AG08396 (cell line): ENCODE measurements around the gene MRPL55.

ENCODE experiments used
- DNase-seq: peaks from one replicate; pipeline ENCODE4 v3.0.0; 2012; ENCODE audit warnings: low spot score, mixed read lengths

Gene MRPL55

DNA sequence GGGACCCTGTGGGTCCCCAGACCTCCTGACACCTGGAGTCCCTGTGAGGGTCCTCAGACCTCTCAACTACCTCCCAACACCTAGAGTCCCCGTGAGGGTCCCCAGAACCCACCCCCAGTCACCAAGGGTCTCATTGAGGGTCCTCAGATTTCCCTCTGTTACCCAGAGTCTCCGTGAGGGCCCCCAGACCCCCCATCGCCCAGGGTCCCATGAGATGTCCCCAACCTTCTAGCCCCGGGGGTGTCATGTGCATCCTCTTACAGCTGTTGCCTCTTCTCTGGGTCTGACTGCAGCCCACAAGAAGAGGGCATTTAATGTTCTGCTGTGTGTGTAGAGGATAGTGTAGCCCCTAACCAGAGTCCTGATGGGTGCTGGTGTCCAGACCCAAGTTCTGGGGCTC lies 38.7 kb upstream of the MRPL55 start:
- no peak for DNase-seq

- DNase-seq = peak; percentile 7
Observed at GRCh38 chr1:228147151-228147693, 38.1 kb upstream of the MRPL55 start.

- DNase-seq = peak; percentile 2
Observed at GRCh38 chr1:228146417-228147150, 37.5 kb upstream of the MRPL55 start.

GRCh38 chr1:228145463-228146416 lies 36.6 kb upstream of the MRPL55 start:
- no peak for DNase-seq

- DNase-seq = no peak
Observed at GRCh38 chr1:228144993-228145343, 35.9 kb upstream of the MRPL55 start.

DNA sequence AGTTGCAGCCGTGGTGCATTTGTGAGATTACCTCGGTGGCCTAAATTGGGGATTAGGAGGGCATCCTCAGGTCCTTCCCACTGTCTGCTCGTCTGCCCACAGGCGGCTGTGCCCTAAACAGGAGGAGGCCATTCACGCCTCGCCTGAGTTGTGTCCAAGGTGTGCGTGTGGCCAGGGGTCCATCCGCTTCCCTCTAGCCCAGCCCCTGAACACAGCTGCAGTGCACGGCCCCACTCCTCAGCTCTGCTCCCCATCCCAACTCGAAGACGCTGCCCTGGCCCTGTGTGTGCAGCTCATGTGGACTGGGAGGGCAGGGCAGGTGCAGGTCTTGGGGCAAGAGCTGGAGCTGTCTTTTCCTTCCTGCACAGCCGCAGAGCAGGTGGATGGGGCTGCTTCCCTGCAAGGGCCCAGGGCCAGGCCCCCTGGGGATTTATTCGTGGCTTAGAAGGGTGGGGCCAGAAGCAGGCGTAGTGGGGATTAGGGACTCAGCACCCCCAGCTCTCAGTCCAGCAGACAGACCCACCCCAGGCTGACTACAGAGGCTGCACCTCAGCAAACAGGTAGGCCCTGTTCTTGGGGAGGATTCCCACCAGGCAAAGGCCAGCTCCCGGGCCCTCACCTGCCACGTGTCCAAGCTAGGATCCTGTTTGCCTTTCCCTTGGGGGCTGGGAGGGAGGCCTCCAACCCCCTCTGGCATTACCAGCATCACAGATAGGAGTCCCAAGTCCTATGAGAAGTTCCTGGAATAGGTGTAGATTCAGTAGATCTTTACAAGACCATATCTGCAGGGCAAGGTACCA lies 35.3 kb upstream of the MRPL55 start:
- no peak for DNase-seq

- no peak for DNase-seq
Observed at GRCh38 chr1:228143480-228144192, 34.5 kb upstream of the MRPL55 start.

DNA sequence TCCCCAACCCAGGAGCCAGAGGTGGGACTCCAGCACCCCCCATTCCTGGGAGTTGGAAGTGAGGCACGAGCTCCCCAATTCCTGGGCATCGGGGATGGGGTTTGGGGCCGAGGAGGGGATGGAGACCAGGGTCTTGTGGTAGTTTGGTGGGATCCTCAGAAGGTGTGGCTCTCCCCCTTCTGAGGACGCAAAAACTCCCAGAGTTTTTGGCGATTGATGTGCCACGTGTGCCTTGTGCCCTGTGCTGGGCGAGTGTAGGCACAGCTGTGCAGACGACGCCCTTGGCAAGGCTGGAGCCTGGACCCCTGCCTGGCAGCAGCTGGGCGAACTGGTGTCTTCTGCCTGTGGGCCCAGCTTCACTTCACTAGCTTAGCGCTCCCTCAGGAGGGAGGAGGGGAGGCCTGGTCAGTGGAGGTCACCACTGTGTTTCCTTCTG lies 33.6 kb upstream of the MRPL55 start:
- DNase-seq = no peak

- DNase-seq = no peak
Observed at GRCh38 chr1:228142155-228142691, 33.1 kb upstream of the MRPL55 start.

DNA sequence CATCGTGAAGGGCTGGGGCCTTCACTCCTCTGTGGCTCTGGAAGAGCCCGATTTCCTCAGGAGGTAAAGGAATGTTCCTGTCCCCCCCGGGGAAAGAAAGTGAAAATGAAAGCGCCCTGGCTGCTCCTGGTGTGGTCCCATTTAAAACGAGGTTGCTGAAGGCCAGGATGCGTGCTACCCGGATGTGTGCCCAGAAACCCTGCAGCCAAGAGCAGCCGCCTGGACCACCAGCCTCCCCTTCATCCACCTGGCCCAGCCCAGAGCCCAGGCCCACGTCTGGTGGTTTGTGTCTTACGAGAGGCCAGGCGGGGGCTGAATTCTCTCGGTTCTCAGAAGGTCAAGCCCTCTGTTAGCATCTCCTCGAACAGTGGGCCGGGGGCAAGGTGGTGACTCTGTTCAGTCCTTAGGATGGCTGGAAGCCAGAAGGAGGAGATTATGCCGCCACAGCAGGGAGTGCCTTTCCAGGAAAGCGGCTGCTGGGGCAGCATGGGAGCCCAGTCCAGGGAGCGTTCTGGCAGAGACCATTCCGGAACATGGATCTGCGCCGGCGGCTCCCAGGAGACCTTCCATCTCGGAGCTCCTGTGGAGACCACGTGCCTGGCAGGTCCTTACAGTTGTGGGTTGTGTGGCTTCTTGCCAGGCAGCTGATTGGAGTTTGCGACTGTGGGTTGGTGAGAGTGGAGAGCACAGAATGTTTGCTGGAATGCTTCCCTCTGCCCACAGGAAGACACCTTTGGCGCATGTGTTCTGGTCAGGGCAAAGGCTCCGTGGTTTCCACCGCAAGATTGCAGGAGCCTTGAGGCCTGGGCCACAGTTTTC lies 32.3 kb upstream of the MRPL55 start:
- DNase-seq = peak; percentile 59

DNA sequence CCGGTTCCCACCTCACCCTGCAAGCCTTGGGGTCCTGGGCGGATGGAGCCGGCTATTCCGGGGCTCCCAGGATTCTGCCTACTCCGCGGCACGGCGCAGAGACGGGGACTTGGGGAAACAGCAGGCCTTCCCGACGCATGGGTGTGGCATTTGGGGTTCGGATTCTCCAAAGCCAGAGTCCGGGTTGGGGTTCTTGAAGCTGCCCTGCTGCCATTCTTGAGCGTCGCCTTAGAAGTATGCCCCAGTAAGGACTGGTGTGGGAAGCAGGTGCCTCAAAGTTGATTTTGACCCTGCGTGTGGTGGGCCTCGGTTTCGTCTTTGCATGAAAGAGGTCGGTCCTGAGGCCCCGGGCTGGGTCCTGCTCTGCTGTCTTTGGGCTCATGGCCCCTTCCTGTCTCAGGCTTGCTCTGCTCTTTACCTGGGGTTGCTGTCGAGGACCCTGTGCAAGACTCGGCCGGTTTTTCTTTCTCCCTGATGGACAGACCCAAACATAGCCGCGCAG lies 31.7 kb upstream of the MRPL55 start:
- DNase-seq = peak; percentile 8

- peak; percentile 98 for DNase-seq
Observed at GRCh38 chr1:228139931-228140723, 31.0 kb upstream of the MRPL55 start, which contains the start of gene GUK1. Gene GUK1 (plus strand): TSS chr1:228140279. CDS start chr1:228140303, 24 bp downstream.

DNA sequence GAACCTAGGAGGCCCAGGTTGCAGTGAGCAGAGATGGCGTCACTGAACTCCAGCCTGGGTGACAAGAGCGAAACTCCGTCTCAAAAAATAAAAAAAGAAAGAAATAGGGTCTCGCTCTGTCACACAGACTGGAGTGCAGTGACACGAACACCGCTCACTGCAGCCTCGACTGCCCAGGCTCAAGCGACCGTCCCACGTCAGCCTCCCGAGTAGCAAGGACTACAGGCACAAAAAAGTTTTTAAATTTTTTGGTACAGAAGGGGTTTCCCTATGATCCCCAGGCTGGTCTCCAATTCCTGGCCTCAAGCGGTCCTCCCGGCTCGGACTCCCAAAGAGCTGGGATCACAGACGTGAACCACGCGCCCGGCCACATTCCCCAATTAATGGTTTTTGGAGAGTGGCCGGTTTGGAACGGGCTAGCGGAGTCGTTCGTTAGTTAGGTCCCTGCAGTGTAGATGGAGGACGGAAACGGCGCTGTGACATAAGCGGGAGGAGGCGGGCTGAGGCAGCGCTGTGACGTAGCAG lies 30.4 kb upstream of the MRPL55 start:
- no peak for DNase-seq

- DNase-seq = no peak
Observed at GRCh38 chr1:228136901-228137300, 27.8 kb upstream of the MRPL55 start.

DNA sequence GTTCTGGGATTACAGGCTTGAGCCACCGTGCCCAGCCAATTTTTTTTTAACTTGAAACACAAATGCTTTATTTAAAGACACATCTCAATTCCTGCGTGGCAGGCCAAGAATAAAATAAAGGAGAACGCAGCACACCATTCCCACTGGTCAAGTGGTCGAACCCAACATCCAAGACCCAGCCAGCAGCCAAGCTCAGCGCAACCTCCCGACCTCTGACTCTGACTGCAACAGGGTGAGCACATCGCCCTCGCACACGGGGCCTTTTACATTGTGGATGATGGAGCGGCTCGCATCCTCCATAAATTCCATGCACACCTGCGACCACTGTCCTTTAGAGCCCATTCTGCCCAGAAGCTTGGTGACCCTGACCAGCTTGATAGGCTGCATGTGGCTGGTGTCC lies 25.5 kb upstream of the MRPL55 start:
- DNase-seq = no peak

DNA sequence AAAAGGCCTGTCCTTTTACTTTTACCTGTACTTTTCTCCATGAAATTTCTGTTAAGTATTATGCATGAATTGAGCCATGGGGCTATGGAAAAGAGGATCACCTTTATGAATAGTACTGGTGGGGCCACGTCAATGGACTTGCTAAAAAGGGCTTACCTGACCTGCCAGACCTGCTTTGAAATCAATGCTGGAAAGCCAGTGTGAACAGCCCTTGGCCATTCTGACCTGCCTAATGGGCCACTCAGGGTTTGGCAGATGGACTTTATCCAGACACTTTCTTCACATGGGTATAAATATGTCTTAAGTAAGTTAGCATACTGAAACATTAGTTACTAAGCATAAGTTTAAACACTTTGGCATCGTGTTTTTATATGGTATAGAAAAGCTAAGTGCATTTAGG lies 22.7 kb upstream of the MRPL55 start:
- DNase-seq = no peak

- no peak for DNase-seq
Observed at GRCh38 chr1:228125185-228125584, 16.1 kb upstream of the MRPL55 start.

DNA sequence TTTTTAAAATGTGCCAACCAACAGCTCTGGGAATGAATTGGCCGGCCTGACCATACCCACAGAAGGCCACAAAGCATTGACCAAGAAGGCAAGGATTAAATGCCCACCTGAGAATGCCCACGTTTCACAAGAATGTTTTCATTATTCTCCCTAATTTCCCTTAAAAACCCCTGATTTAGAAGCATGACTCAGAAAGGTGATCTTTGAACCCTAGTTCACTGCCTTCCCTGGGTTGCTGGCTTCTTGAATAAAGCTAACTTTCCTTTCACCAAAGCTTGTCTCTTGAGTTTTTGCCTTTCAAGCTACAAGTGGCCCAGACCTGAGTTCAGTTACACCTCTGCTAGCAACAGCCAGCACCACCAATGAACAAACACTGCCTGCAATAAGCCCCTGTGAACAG lies 14.4 kb upstream of the MRPL55 start:
- no peak for DNase-seq

- no peak for DNase-seq
Observed at GRCh38 chr1:228122921-228123441, 13.9 kb upstream of the MRPL55 start.
